ENCODE data around the gene AXL.

GRCh38 chr19:41206456-41206855 lies 12.6 kb upstream of the AXL start:
- TF ChIP-seq CTCF (IDR thresholded peaks at IDR 0.05; ENCODE audit: low read depth, low read length, poor library complexity, severe bottlenecking) (no peak), EZH2phosphoT487 (IDR thresholded peaks at IDR 0.05; ENCODE audit: borderline replicate concordance, low read length) (no peak)

All from DOHH2 (cell line).